Tibial nerve (tissue), 4 donors: Measurements from ENCODE around the gene ERVMER34-1. TPM values are rescaled to one million over a fixed set of nuclear protein-coding genes. Genes with fewer than 3 reads are reported as not detected.

Experiments
- DNase-seq, 2 donors: peaks; one replicate each; pipeline ENCODE4 v3.0.0-alpha.2; 2019; ENCODE audit warnings: low spot score in 2 of 2
- H3K27ac ChIP-seq, 4 donors: fragments of 200-600 bp; sonication (generic) in 3 of 4; one replicate each; pipeline ENCODE4 v1.5.1; 2017 to 2019; ENCODE audit warnings: mild to moderate bottlenecking in 1 of 4
- H3K27me3 ChIP-seq, 2 donors: fragments of 200-600 bp; sonication (generic) in 1 of 2; one replicate each; pipeline versions ENCODE4 v1.5.1 to v1.6.0; 2017 to 2019
- H3K36me3 ChIP-seq, 3 donors: fragments of 200-600 bp; sonication (generic); one replicate each; pipeline ENCODE4 v1.5.1; 2018 to 2019
- H3K4me1 ChIP-seq, 4 donors: fragments of 200-600 bp; sonication (generic) in 3 of 4; one replicate each; pipeline ENCODE4 v1.5.1; 2017 to 2019
- H3K4me3 ChIP-seq, 4 donors: fragments of 200-600 bp; sonication (generic) in 3 of 4; one replicate each; pipeline ENCODE4 v1.5.1; 2017 to 2019; ENCODE audit warnings: mild to moderate bottlenecking in 1 of 4, moderate library complexity in 1 of 4
- H3K9me3 ChIP-seq, 4 donors: fragments of 200-600 bp; sonication (generic) in 3 of 4; one replicate each; pipeline ENCODE4 v1.5.1; 2017 to 2019
- CTCF ChIP-seq, 5 experiments: fragments of 200-600 bp in 3 of 5; fragments of 450-650 bp in 2 of 5; sonication (generic) in 3 of 5; IDR thresholded peaks; one replicate each; pipeline ENCODE4 v1.5.1; 2016 to 2019; ENCODE audit warnings: antibody characterized with exemption in 5 of 5, mild to moderate bottlenecking in 3 of 5, moderate library complexity in 2 of 5
- EP300 ChIP-seq, 2 donors: sonication (generic); formaldehyde crosslinking; IDR thresholded peaks; one replicate each; pipeline ENCODE4 v1.6.1; 2017; ENCODE audit warnings: antibody characterized with exemption in 2 of 2, mild to moderate bottlenecking in 1 of 2
- POLR2A ChIP-seq, 2 donors: fragments of 450-650 bp; IDR thresholded peaks; one replicate each; pipeline ENCODE4 v1.6.1; 2017; ENCODE audit warnings: antibody characterized with exemption in 2 of 2, mild to moderate bottlenecking in 2 of 2, moderate library complexity in 2 of 2
- whole genome bisulfite sequencing, 2 donors: methylation state at CpG; one replicate each; pipeline ENCODE4 v1.1.5; 2018; 5-methylcytosine and 5-hydroxymethylcytosine counted together
- small RNA-seq: library from RNA; depleted of rRNA; stranded (forward); fragments of <200 nt; gene quantifications from one replicate; pipeline ENCODE3, GENCODE V24; 2016
- total RNA-seq, 4 donors: library from RNA; depleted of rRNA; stranded (reverse); fragments of >200 nt; gene quantifications; one replicate each; pipeline ENCODE4 v1.1.0, GENCODE V29; 2016

The ERVMER34-1 gene
- total RNA-seq, 4 donors from 2014 or later: 0.63 to 0.90 (median 0.78) TPM; not detected in 1

GRCh38 chr4:52701207-52701606 lies 50.0 kb downstream of the ERVMER34-1 start:
- Histone ChIP-seq H3K4me3 (no peak overlapping the region), H3K36me3 (no peaks in the 10 kb centered on the region), H3K4me1 (peaks cover 0 to 12% (median 0%) of the 10 kb centered on the region in 4 donors), H3K27me3 (no peaks in the 10 kb centered on the region), H3K9me3 (no peaks in the 10 kb centered on the region), H3K27ac (no peak overlapping the region)
- DNase-seq: no peak
- no peak for TF ChIP-seq CTCF (IDR thresholded peaks at IDR 0.05)
- TF ChIP-seq POLR2A (IDR thresholded peaks at IDR 0.05): no peak
- TF ChIP-seq EP300 (IDR thresholded peaks at IDR 0.05): no peak
- WGBS, 2 donors: 91 to 95% methylated on average over 3 of the region's 3 CpGs

- 84% methylated on average over 2 of the region's 2 CpGs for WGBS, 2 donors
- Histone ChIP-seq H3K9me3 (peaks cover 0 to 14% (median 0%) of the 10 kb centered on the region in 4 donors), H3K27me3 (no peaks in the 10 kb centered on the region), H3K36me3 (no peaks in the 10 kb centered on the region), H3K4me1 (peaks cover 0 to 6% (median 0%) of the 10 kb centered on the region in 4 donors), H3K4me3 (no peak overlapping the region), H3K27ac (no peak overlapping the region)
- DNase-seq: no peak
- TF ChIP-seq POLR2A (IDR thresholded peaks at IDR 0.05): no peak
- TF ChIP-seq CTCF (IDR thresholded peaks at IDR 0.05): no peak
Observed at GRCh38 chr4:52694936-52695335, 56.3 kb downstream of the ERVMER34-1 start.

- H3K4me1 ChIP-seq: peaks cover 0 to 6% (median 0%) of the 10 kb centered on the region in 4 donors
- peaks cover 0 to 14% (median 0%) of the 10 kb centered on the region in 4 donors for H3K9me3 ChIP-seq
- no peak for TF ChIP-seq EP300 (IDR thresholded peaks at IDR 0.05)
- no peak for TF ChIP-seq POLR2A (IDR thresholded peaks at IDR 0.05)
- no peak for TF ChIP-seq CTCF (IDR thresholded peaks at IDR 0.05)
- DNase-seq: no peak
- H3K27ac ChIP-seq: no peak overlapping the region
- no peaks in the 10 kb centered on the region for H3K36me3 ChIP-seq
- H3K27me3 ChIP-seq: no peaks in the 10 kb centered on the region
- H3K4me3 ChIP-seq: no peak overlapping the region
Observed at GRCh38 chr4:52693492-52693891, 57.7 kb downstream of the ERVMER34-1 start.

Small RNAs within 50 kb of the gene (small RNA-seq; reads per million reads assigned to genes)
- gene MIR4449: 2.2 reads per million, percentile 65 among the genes with 10 or more reads in this experiment
- not detected for gene RF00019
- gene RF00568: not detected
- gene SNORA26: 7.9 reads per million, percentile 88 among the genes with 10 or more reads in this experiment

Other genes starting within 250 kb of the ERVMER34-1 start
- gene USP46, start 92.1 kb downstream of the ERVMER34-1 start, total RNA-seq: 10 to 100 TPM; 28.2 to 55.5 (median 37.9) TPM
- 1 to 10 TPM; 2.4 to 9.2 (median 6.5) TPM for gene RASL11B, start 110.9 kb upstream of the ERVMER34-1 start, total RNA-seq